ENCODE results near the gene KRTAP10-10. TPM values are rescaled to one million over a fixed set of nuclear protein-coding genes. Genes with fewer than 3 reads are reported as not detected.
"Not testable (repeated sequence)": the region's sequence is repeated elsewhere in the genome, so short reads cannot be mapped to it uniquely, and the experiment has no call there.

KRTAP10-10 gene
- total and polyA plus RNA-seq, 7 donors: not detected

DNA sequence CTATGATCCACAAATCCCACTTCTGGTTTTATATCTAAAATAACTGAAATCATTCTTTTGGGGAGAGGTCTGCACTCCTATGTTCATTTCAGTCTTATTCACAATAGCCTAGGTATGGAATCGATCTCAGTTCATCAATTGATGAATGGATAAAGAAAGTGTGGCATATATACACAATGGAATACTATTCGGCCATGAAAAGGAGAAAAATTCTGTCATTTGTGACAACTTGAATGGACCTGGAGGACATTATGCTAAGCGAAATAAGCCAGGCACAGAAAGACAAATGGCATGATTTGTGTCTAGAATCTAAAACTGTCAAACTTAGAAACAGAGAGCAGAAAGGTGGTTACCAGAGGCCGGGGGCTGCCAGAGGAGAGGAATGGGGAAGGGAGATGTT, 30.7 kb upstream of the KRTAP10-10 start:
- H3K27me3 ChIP-seq (ENCODE audit: insufficient read depth in 3 of 3, low read length in 2 of 3): peaks cover 0 to 31% (median 9%) of the 10 kb centered on the region in 3 donors
- H3K9me3 ChIP-seq: peaks cover 6% of the 10 kb centered on the region
- intact Hi-C loops (cut with DNase I): no loop called here
- H3K4me3 ChIP-seq: no peak overlapping the region
- ATAC-seq (no peak), DNase-seq (no peak)
- H3K36me3 ChIP-seq (ENCODE audit: insufficient read depth in 1 of 2, low read depth in 1 of 2): no peaks in the 10 kb centered on the region
- H3K27ac ChIP-seq: no peak overlapping the region
- no peaks in the 10 kb centered on the region for H3K4me1 ChIP-seq
- 68 to 82% (median 74%) methylated on average over 4 of the region's 4 CpGs for WGBS, 3 donors
- TF ChIP-seq, protein P1, sequence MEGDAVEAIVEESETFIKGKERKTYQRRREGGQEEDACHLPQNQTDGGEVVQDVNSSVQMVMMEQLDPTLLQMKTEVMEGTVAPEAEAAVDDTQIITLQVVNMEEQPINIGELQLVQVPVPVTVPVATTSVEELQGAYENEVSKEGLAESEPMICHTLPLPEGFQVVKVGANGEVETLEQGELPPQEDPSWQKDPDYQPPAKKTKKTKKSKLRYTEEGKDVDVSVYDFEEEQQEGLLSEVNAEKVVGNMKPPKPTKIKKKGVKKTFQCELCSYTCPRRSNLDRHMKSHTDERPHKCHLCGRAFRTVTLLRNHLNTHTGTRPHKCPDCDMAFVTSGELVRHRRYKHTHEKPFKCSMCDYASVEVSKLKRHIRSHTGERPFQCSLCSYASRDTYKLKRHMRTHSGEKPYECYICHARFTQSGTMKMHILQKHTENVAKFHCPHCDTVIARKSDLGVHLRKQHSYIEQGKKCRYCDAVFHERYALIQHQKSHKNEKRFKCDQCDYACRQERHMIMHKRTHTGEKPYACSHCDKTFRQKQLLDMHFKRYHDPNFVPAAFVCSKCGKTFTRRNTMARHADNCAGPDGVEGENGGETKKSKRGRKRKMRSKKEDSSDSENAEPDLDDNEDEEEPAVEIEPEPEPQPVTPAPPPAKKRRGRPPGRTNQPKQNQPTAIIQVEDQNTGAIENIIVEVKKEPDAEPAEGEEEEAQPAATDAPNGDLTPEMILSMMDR (IDR thresholded peaks at IDR 0.05): no peak

DNA sequence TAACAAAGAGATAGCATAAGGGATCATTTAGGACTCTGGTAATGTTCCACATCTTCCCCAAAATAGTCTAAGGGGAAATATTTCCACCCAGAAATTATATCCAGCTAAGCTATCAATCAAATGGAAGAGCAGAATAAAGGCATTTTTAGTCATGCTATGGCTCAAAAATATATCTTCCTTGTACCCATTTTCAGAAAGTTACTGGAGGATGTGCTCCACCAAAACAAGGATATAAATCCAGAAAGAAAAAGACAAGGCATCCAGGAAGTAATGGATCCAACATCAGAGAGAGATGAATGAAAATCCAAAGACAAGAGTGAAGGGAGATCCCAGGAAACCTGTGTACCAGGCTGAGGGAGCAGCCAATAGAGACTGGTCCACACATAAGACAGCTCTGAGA, 28.0 kb upstream of the KRTAP10-10 start:
- ATAC-seq (no peak), DNase-seq (no peak)
- intact Hi-C loops (cut with DNase I): no loop called here
- Histone ChIP-seq H3K4me1 (no peaks in the 10 kb centered on the region), H3K9me3 (peaks cover 6% of the 10 kb centered on the region), H3K4me3 (no peak overlapping the region), H3K27ac (no peak overlapping the region), H3K36me3 (ENCODE audit: insufficient read depth in 1 of 2, low read depth in 1 of 2) (no peaks in the 10 kb centered on the region), H3K27me3 (ENCODE audit: insufficient read depth in 3 of 3, low read length in 2 of 3) (peaks cover 0 to 22% (median 12%) of the 10 kb centered on the region in 3 donors)
- TF ChIP-seq, protein P1 (IDR thresholded peaks at IDR 0.05): no peak

DNA sequence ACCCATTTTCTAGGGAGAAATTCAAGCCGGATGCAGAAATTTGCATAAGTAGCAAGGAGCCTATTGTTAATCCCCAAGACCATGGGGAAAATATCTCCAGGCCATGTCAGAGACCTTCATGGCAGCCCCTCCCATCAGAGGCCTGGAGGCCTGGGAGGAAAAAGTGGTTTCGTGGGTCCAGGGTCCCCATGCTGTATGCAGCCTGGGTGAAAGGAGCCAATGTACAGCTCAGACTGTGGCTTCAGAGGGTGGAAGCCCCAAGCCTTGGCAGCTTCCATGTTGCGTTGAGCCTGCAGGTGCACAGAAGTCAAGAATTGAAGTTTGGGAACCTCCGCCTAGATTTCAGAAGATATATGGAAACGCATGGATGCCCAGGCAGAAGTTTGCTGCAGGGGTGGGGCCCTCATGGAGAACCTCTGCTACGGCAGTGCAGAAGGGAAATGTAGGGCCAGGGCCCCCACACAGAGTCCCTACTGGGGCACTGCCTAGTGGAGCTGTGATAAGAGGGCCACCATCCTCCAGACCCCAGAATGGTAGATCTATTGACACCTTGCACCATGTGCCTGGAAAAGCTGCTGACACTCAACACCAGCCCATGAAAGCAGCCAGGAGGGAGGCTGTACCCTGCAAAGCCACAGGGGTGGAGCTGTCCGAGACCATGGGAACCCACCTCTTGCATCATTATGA, 26.9 kb upstream of the KRTAP10-10 start:
- H3K4me1 ChIP-seq; DNase-seq; H3K36me3 ChIP-seq (ENCODE audit: insufficient read depth in 1 of 2, low read depth in 1 of 2); H3K9me3 ChIP-seq; ATAC-seq; H3K4me3 ChIP-seq; intact Hi-C loops (cut with DNase I); H3K27ac ChIP-seq: not testable (repeated sequence)
- 94 to 96% (median 95%) methylated on average over 7 of the region's 7 CpGs for WGBS, 3 donors
- peaks cover 0 to 25% (median 13%) of the 10 kb centered on the region in 3 donors for H3K27me3 ChIP-seq (ENCODE audit: insufficient read depth in 3 of 3, low read length in 2 of 3)

DNA sequence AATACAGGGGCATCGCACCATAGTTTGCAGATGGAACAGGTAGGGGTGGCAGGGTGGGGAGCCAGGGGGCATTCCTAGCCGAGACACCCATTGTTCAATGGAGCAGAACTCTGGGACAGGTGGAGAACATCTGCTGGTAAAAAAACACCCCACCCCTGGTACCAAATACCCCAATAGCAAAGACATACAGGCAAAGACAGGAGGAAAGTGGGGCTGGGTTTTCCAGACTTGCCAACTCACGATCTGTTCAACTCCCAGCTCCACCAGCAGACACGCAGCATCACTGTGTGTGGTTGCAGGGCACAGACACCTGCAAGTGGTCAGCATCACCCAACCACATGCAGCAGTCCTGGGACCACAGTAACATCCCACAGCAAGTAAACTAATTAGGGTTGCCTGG, 25.6 kb upstream of the KRTAP10-10 start:
- peaks cover 0 to 37% (median 13%) of the 10 kb centered on the region in 3 donors for H3K27me3 ChIP-seq (ENCODE audit: insufficient read depth in 3 of 3, low read length in 2 of 3)
- TF ChIP-seq, protein P1 (IDR thresholded peaks at IDR 0.05): no peak
- intact Hi-C loops (cut with DNase I): no loop called here
- H3K4me1 ChIP-seq: no peaks in the 10 kb centered on the region
- H3K27ac ChIP-seq: no peak overlapping the region
- H3K9me3 ChIP-seq: peaks cover 6% of the 10 kb centered on the region
- DNase-seq: no peak
- no peak for ATAC-seq
- H3K36me3 ChIP-seq (ENCODE audit: insufficient read depth in 1 of 2, low read depth in 1 of 2): no peaks in the 10 kb centered on the region
- 78 to 84% (median 80%) methylated on average over 4 of the region's 4 CpGs for WGBS, 3 donors
- no peak overlapping the region for H3K4me3 ChIP-seq

DNA sequence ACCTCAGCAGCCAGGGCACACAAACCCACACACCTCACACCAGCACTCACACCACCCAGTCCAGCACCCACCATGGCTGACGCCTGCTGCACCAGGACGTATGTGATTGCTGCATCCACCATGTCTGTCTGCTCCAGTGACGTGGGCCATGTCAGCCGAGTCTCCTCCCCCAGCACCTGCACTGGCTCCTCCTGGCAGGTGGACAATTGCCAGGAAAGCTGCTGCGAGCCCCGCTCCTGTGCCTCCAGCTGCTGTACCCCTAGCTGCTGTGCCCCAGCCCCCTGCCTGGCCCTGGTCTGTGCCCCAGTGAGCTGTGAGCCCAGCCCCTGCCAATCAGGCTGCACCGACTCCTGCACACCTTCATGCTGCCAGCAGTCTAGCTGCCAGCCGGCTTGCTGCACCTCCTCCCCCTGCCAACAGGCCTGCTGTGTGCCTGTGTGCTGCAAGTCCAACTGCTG, 25.1 kb upstream of the KRTAP10-10 start, which contains the start of gene KRTAP10-8:
KRTAP10-8 (plus strand) TSS at position 51 of the 458 bp plus-strand sequence; CDS start at position 73, 22 bp downstream.
- intact Hi-C loops (cut with DNase I): no loop called here
- peak in 1 of 2 donors; percentile 38 for DNase-seq
- Histone ChIP-seq H3K27ac (no peak within 1 kb of the TSS), H3K4me1 (no peaks in the 10 kb centered on the region), H3K27me3 (ENCODE audit: insufficient read depth in 3 of 3, low read length in 2 of 3) (peaks cover 0 to 39% (median 13%) of the 10 kb centered on the region in 3 donors), H3K4me3 (no peak within 1 kb of the TSS), H3K36me3 (ENCODE audit: insufficient read depth in 1 of 2, low read depth in 1 of 2) (no peaks in the 10 kb centered on the region), H3K9me3 (peaks cover 6% of the 10 kb centered on the region)
- no peak for ATAC-seq
- 62 to 64% (median 64%) methylated on average over 8 of the region's 8 CpGs for WGBS, 3 donors
- TF ChIP-seq, protein P1 (IDR thresholded peaks at IDR 0.05): no peak
